GOT3 (cell line): ENCODE results near the gene DNER.
"Not testable (repeated sequence)": the region's sequence is repeated elsewhere in the genome, so short reads cannot be mapped to it uniquely, and the experiment has no call there.

Experiments used
- DNase-seq: peaks from one replicate; lab custom pipeline; 2025; ENCODE audit warnings: mixed read lengths; lab: John Stamatoyannopoulos, UW

The DNER gene

DNA sequence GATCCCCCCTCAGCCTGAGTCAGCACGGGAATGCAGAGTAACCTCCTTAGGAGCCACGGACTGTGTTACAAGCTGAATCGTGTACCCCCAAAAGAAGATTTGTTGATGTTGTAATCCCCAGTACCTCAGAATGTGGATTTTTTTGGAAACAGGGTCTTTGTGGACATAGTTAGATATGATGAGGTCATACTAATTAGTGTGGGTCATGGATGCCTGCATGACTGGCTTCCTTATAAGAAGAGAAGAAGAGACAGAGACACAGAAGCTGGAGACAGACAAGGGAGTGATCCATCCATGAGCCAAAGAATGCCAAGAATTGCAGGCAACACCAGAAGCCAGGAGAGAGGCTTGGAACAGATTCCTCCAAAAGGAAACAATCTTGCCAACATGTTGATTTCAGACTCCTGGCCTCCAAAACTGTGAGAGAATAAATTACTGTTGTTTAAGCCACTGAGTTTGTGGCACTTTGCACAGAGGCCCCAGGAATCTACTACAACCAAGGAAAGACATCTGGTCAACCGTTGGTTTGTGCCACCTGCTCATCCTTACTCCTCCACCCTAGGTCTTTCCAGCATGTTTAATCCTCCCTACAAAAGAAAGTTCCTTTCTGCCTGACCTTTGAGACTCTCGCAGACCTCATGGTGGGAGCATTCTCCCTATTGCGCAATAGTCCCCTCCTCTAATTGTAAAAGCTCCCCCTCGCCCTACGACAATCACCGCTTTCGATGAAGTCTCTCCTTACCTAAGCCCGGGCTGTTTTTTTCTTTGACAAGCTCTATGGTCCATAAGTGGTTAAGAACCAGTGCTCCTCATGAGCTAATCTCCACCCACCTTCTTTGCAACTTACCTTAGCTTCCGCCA, 91.6 kb downstream of the DNER start:
- no peak for DNase-seq

- no peak for DNase-seq
Measured at GRCh38 chr2:229620759-229621158, 93.6 kb downstream of the DNER start.

DNA sequence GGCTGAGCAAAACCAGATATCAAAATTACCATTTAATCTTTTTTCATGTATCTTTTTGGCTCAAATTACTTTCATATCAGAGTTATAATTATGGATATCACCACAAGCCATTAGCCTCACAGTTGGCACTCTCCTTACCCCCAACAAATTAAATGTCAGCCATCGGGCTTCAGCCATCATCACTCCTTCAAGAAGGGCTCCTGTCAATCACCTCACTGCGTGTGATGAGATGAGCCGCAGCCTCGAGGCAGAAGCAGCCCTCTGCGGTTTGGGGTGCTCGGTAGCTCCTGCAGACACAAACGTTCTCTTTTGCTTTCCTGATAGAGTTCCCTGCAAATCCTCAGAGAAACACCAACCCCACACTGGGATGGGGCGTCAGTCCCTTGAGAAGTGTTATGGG, 94.1 kb downstream of the DNER start:
- no peak for DNase-seq

- no peak for DNase-seq
Measured at GRCh38 chr2:229616433-229616832, 97.9 kb downstream of the DNER start.

GRCh38 chr2:229614021-229614420, 100.3 kb downstream of the DNER start:
- not testable (repeated sequence) for DNase-seq

GRCh38 chr2:229612384-229612971, 101.9 kb downstream of the DNER start:
- DNase-seq, result no peak

DNA sequence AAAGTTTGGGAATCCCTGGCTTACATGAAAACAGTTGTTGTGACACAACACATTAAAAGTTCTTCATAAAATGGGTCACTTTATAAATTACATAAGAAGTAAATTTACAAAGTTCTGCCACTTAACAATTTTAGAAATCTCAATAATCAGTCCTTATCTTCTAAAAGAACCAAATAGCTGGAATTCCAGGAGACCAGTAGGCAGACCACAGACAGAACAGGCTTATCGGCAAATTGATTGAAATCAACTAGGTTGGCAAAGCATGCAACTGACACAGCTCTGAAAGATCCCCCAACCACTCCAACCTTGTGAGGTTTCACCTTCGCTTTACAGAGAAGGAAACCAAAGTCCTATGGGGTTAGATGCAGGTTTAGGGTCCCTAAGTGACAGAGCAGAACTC, 103.0 kb downstream of the DNER start:
- no peak for DNase-seq

- no peak for DNase-seq
Measured at GRCh38 chr2:229610872-229611271, 103.5 kb downstream of the DNER start.

GRCh38 chr2:229610333-229610732, 104.0 kb downstream of the DNER start:
- DNase-seq, result no peak

DNA sequence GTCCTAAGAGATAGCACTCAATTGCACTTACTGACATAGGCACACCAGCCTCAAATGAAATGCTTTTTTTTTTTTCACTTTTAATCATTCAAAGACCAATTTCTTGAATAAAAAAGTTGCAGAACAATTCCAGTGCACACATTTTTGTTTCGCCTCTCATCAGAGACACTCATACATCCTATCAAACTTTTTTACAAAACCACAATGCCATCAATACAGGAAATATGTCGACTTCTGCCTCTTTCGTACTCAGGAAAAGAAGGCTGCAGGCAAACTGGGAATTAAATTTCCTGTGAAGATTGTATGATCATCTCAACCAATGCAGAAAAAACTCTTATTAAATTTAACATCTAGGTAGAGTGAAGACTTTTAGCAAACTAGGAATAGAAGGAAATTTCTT, 112.4 kb downstream of the DNER start:
- no peak for DNase-seq

DNA sequence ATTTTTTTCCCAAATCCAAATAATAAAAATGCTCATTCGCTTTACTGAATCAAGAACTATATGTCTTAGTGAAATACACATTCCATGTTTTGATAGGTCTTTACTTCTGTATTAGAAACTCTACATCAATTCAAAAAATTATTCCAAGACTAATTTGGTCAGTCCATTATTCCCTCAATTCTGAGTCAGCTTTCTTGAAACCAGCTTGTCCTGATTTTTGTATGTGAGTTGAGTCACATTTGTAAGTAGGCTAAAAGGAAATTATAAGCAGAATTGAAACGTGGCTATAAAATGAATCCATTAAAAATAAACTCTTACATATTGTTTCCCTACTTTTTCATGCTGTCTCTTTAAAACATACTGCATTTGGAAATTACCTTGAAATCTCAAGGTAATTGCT, 113.0 kb downstream of the DNER start:
- DNase-seq, result no peak

DNA sequence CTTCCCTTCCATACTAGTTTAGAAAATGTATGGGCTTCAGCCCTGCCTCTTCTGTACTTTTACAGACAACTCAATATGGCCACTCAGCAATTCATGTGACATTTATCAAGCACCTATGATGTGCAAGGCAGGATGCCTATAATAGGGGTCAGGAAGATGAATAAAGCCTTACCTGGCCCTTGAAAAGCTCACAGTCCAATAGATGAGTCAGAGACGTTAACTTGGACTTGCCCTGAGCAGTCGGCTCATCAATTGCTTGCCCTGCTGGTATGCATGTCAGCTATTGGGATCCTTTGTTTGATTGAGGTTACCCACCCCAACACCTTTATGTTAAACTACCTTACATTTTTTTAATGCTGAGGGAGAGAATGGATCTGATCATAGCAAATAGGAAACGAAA, 116.1 kb downstream of the DNER start:
- no peak for DNase-seq

- DNase-seq, result no peak
Measured at GRCh38 chr2:229596796-229597195, 117.6 kb downstream of the DNER start.

GRCh38 chr2:229591611-229592010, 122.7 kb downstream of the DNER start:
- no peak for DNase-seq

DNA sequence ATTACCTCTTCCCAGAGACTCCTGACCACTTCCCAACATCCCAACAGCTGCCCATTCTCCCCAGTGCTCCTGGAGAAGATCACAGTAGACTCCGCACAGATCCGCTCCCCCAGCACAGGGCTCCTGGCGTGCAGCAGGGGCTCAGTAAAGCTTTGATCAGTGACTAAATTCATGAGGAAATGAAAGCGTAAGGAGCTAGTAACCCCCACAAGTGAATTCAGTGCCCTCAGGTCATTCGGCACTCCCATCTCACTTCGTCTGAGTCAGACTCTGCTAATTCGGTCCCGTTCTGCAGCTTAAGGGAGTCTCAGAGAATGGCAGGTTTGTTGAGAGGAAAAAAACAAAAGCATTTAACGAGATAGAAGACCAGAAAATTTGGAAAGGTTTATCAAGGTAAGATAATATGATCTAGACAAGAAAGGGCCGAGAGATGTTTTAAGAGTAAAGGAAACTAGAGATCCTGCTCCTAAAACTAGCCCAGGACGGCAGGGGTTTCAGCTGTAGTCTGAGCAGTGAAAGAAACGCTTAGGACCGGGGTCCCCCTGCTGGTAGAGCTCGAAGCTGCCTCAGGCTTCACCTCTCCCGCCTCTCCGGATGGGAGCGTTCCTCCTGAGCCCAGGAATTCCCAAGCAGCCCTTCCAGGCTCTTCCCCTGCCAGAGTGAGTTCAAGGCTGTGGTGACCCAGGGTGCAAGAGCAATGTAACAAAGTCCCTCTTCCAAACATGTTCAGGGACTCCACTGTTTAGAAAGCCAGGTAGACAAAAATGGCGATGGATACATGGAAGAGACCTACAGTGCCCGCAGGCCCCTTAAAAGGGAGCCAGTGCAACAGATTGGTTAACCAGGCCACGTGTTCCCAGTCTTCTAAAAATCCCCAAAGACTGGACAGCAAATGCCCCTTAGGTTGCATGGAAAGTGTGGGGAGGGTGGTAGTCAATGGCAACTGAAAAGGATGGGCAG, 127.3 kb downstream of the DNER start:
- DNase-seq, result peak; percentile 5

- DNase-seq, result no peak
Measured at GRCh38 chr2:229586012-229586411, 128.3 kb downstream of the DNER start.

- DNase-seq, result no peak
Measured at GRCh38 chr2:229582151-229582550, 132.2 kb downstream of the DNER start.

DNA sequence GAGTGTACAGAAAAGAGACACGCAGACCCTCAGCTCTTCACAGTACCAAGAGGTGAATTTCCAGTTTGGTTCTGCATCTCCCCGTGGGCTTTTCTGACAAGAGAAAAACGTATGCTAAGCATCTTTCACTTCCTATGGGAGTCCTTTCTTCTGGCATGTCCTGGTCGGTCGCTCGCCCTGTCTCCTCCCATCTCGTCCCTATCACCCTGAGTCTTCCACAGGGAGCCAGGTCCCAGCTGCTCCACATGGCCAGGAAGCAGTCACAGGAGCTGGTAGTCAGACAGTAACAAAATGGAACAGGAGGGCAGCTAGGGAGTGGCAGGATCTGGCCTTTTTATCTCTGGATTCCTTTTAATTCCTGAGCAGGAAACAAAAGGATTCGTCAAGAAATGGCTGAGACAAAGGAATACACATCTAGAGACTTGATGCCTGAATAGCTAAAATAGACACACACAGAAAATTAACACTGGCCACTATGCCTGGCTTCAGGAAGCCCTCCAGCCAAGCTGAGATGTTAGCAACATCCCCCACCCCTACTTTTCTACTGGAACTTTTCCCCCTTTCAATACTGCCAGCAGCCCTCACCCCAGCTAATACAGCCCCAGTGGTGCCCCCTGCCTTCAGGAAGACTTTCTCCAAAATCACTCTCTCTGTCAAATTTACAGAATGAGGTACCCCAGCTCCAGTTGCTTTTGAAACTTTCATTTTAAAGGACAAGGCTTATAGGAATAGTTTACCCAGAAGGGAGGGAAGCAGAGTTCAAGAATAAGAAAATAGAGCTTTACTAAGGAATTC, 136.1 kb downstream of the DNER start:
- no peak for DNase-seq

DNA sequence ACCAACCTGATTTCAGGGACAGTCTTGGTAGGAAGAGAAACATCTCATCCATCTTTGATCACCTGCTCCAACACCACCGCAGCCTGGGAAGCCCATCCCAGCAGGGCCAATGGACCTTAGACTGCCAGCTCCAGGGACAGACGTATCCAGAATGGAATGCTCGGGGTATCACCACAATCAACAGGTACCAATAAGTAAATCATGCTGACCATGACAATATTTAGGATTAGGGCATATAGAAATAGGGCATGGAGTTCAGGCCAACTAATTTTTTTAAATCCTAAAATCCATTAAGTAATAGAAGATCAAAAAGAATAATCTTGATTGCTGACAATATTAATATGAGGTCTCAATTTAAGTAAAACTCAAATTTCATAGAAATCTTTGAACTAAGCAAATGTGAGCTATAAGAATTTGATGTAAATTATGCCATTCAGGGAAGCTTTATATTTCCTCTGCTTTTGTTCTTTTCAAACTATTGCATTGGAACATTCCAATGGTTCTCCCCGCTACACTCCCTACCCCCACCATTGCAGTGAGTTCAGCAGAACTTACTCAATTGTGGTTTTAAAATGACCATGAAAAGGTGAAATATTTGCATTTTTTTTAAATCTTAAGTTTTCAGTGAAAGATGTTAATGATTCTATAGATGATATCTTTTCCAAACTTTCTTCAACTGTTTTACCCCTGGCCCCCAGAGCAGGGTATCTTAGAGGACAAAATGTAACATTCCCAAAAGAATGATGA, 138.6 kb downstream of the DNER start:
- DNase-seq, result no peak

GRCh38 chr2:229572507-229573271, 141.7 kb downstream of the DNER start:
- DNase-seq, result no peak
